ENCODE results near the gene CTSL. TPM values are rescaled to one million over a fixed set of nuclear protein-coding genes. Genes with fewer than 3 reads are reported as not detected.

The CTSL gene
- total RNA-seq, 3 donors from 2014 or later (not counting 1 experiment from before 2014, with no cell fraction given), result 1.2 to 4.4 (median 1.2) TPM

DNA sequence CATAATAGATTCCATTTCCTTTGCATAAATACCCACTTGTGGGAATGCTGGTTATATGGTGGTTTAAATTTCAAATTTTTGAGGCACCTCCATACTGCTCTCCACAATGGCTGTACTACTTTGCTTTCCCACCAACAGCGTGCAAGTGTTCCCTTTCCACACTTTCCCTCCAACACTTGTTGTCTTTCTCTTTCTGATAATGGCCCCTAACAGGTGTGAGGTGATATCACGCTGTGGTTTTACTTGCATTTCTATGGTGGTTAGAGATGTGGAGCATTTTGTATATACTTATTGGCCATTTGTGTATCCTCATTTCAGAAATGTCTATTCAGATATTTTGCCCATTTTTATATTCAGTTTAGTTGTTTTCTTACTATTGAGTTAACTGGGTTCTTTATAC, 34.6 kb downstream of the CTSL start:
- H3K27ac Mint-ChIP-seq, result no peak overlapping the region
- no peak overlapping the region for H3K4me3 Mint-ChIP-seq
- H3K36me3 Mint-ChIP-seq, result no peaks in the 10 kb centered on the region

DNA sequence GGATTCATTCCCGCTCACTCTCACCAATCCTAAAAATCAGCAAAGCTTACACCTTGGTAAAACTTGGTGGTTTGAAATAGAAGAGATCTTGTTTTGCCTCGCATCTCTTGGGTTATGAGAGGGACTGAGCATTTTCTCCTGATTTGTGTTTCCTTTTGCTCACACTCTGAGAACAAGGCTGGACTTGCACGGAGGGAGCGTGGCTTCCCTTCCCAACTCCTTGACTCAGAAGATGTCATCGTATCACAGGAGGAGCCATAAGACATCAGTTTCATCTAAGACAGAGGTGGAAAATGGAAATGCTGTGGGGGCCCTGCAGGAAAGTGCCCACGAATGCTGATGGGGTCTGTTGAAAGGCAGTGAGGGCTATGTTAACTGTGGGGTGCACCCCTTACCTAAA, 37.4 kb downstream of the CTSL start:
- TF ChIP-seq, protein P1, sequence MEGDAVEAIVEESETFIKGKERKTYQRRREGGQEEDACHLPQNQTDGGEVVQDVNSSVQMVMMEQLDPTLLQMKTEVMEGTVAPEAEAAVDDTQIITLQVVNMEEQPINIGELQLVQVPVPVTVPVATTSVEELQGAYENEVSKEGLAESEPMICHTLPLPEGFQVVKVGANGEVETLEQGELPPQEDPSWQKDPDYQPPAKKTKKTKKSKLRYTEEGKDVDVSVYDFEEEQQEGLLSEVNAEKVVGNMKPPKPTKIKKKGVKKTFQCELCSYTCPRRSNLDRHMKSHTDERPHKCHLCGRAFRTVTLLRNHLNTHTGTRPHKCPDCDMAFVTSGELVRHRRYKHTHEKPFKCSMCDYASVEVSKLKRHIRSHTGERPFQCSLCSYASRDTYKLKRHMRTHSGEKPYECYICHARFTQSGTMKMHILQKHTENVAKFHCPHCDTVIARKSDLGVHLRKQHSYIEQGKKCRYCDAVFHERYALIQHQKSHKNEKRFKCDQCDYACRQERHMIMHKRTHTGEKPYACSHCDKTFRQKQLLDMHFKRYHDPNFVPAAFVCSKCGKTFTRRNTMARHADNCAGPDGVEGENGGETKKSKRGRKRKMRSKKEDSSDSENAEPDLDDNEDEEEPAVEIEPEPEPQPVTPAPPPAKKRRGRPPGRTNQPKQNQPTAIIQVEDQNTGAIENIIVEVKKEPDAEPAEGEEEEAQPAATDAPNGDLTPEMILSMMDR (IDR thresholded peaks at IDR 0.05), result no peak
- H3K4me1 Mint-ChIP-seq, result no peaks in the 10 kb centered on the region
- no peak overlapping the region for H3K4me3 ChIP-seq (ENCODE audit: low read length)
- no peaks in the 10 kb centered on the region for H3K27me3 ChIP-seq (ENCODE audit: control insufficient read depth, insufficient read depth, low read length)
- no peaks in the 10 kb centered on the region for H3K4me1 ChIP-seq (ENCODE audit: control insufficient read depth, insufficient read depth, low read length)
- WGBS (ENCODE audit: insufficient coverage), result 87% methylated on average over 5 of the region's 6 CpGs
- H3K27ac Mint-ChIP-seq, result no peak overlapping the region
- no peak for DNase-seq
- H3K4me3 Mint-ChIP-seq, result no peak overlapping the region
- H3K36me3 Mint-ChIP-seq, result no peaks in the 10 kb centered on the region
- no peaks in the 10 kb centered on the region for H3K36me3 ChIP-seq (ENCODE audit: control insufficient read depth, insufficient read depth, low read length)
- H3K9me3 Mint-ChIP-seq, result no peaks in the 10 kb centered on the region
- H3K27ac ChIP-seq (ENCODE audit: low read length), result no peak overlapping the region
- H3K27me3 Mint-ChIP-seq (ENCODE audit: low read depth in 2 of 2), result no peaks in the 10 kb centered on the region
- intact Hi-C loops (cut with micrococcal nuclease), result no loop called here
- ATAC-seq, result no peak
- H3K9me3 ChIP-seq (ENCODE audit: control insufficient read depth, insufficient read depth, low read length), result no peaks in the 10 kb centered on the region

More for the DNA sequence above, 34.6 kb downstream of the CTSL start:
- H3K4me1 Mint-ChIP-seq, result no peaks in the 10 kb centered on the region
- TF ChIP-seq, protein P1 (IDR thresholded peaks at IDR 0.05), result no peak
- no peaks in the 10 kb centered on the region for H3K9me3 Mint-ChIP-seq
- Histone ChIP-seq H3K9me3 (ENCODE audit: control insufficient read depth, insufficient read depth, low read length) (no peaks in the 10 kb centered on the region), H3K4me3 (ENCODE audit: low read length) (no peak overlapping the region), H3K27me3 (ENCODE audit: control insufficient read depth, insufficient read depth, low read length) (no peaks in the 10 kb centered on the region), H3K4me1 (ENCODE audit: control insufficient read depth, insufficient read depth, low read length) (no peaks in the 10 kb centered on the region), H3K36me3 (ENCODE audit: control insufficient read depth, insufficient read depth, low read length) (no peaks in the 10 kb centered on the region), H3K27ac (ENCODE audit: low read length) (no peak overlapping the region)
- no peak for ATAC-seq
- intact Hi-C loops (cut with micrococcal nuclease), result no loop called here
- WGBS (ENCODE audit: insufficient coverage), result 100% methylated on average over 1 of the region's 2 CpGs
- H3K27me3 Mint-ChIP-seq (ENCODE audit: low read depth in 2 of 2), result peaks cover 0 to under 1% of the 10 kb centered on the region in 2 donors
- DNase-seq, result no peak

DNA sequence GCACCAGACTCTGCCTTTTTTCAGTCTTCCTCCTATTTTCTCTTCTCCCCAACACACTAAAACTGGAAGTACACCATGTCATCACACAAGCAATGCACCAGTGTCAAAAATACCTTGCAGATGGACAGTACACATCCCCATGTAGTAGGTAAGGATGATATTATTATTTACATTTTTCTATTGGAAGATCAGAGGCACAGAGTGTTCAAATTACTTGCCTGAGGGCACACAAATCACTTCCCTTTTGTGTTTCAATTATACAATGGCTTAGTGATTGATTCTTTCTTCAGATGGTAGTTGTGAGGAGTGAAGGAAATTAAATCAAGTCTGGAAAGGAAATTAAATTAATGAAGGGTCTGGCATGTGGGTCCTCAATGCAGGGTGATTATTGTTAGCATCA, 39.6 kb downstream of the CTSL start:
- no peak overlapping the region for H3K27ac ChIP-seq (ENCODE audit: low read length)
- no peaks in the 10 kb centered on the region for H3K9me3 ChIP-seq (ENCODE audit: control insufficient read depth, insufficient read depth, low read length)
- no peak overlapping the region for H3K27ac Mint-ChIP-seq
- no peak for ATAC-seq
- intact Hi-C loops (cut with micrococcal nuclease), result no loop called here
- H3K4me1 ChIP-seq (ENCODE audit: control insufficient read depth, insufficient read depth, low read length), result no peaks in the 10 kb centered on the region
- DNase-seq, result no peak
- no peaks in the 10 kb centered on the region for H3K4me1 Mint-ChIP-seq
- H3K4me3 ChIP-seq (ENCODE audit: low read length), result no peak overlapping the region
- H3K36me3 ChIP-seq (ENCODE audit: control insufficient read depth, insufficient read depth, low read length), result no peaks in the 10 kb centered on the region
- H3K27me3 Mint-ChIP-seq (ENCODE audit: low read depth in 2 of 2), result peaks cover 0 to 7% of the 10 kb centered on the region in 2 donors
- H3K27me3 ChIP-seq (ENCODE audit: control insufficient read depth, insufficient read depth, low read length), result no peaks in the 10 kb centered on the region
- no peaks in the 10 kb centered on the region for H3K9me3 Mint-ChIP-seq
- TF ChIP-seq, protein P1 (IDR thresholded peaks at IDR 0.05), result no peak
- no peak overlapping the region for H3K4me3 Mint-ChIP-seq
- no peaks in the 10 kb centered on the region for H3K36me3 Mint-ChIP-seq

DNA sequence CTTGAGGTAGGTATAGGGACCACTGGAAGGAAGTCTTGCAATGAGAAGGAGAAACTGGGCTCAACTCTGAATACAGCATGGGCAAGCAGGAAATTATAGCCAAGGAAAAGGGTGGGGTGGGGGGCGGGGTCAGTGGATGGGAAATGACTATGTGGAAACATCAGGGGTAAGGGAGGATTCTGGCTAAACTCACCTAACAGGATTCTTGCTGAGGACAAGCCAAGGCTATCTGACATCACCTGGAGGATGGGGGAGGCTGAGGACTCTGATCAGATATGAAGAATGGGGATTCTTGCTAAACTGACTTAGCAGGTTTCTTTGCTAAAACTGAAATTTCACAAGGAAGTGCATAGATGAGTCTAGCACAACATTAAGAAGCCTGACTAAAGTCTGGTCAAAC, 40.8 kb downstream of the CTSL start:
- no peaks in the 10 kb centered on the region for H3K36me3 ChIP-seq (ENCODE audit: control insufficient read depth, insufficient read depth, low read length)
- no peak overlapping the region for H3K4me3 Mint-ChIP-seq
- no peak overlapping the region for H3K27ac Mint-ChIP-seq
- DNase-seq, result no peak
- H3K36me3 Mint-ChIP-seq, result no peaks in the 10 kb centered on the region
- H3K4me1 ChIP-seq (ENCODE audit: control insufficient read depth, insufficient read depth, low read length), result no peaks in the 10 kb centered on the region
- H3K9me3 Mint-ChIP-seq, result no peaks in the 10 kb centered on the region
- H3K27me3 ChIP-seq (ENCODE audit: control insufficient read depth, insufficient read depth, low read length), result no peaks in the 10 kb centered on the region
- intact Hi-C loops (cut with micrococcal nuclease), result no loop called here
- H3K9me3 ChIP-seq (ENCODE audit: control insufficient read depth, insufficient read depth, low read length), result no peaks in the 10 kb centered on the region
- no peak overlapping the region for H3K4me3 ChIP-seq (ENCODE audit: low read length)
- TF ChIP-seq, protein P1 (IDR thresholded peaks at IDR 0.05), result no peak
- ATAC-seq, result no peak
- H3K4me1 Mint-ChIP-seq, result no peaks in the 10 kb centered on the region
- H3K27ac ChIP-seq (ENCODE audit: low read length), result no peak overlapping the region
- WGBS (ENCODE audit: insufficient coverage), result 47% methylated on average over 1 of the region's 1 CpG
- peaks cover 0 to 7% of the 10 kb centered on the region in 2 donors for H3K27me3 Mint-ChIP-seq (ENCODE audit: low read depth in 2 of 2)
